CD4-positive, alpha-beta T cell (primary cell): Measurements from ENCODE around the gene TNIK. TPM values are rescaled to one million over a fixed set of nuclear protein-coding genes. Genes with fewer than 3 reads are reported as not detected.

Experiments
- ATAC-seq: fragments of 200-7000 bp; cut with Tn5 transposase; one replicate; pipeline ENCODE4 v1.10.0; 2022; ENCODE audit warnings: mild to moderate bottlenecking; ENCODE audit not compliant: poor library complexity
- CTCF ChIA-PET: fragments of 350-600 bp; sonication (Branson Sonifier 250); formaldehyde crosslinking; loops from one replicate; lab custom pipeline; 2021; ENCODE audit warnings: antibody characterized with exemption, inconsistent platforms; lab: Charles Lee
- POLR2A ChIA-PET: fragments of 350-600 bp; sonication (Branson Sonifier 250); formaldehyde crosslinking; loops from one replicate; lab custom pipeline; 2021; ENCODE audit warnings: antibody characterized with exemption, inconsistent platforms; lab: Charles Lee
- DNase-seq, 14 experiments: peaks; one replicate each; pipeline ENCODE4 v3.0.0-alpha.2; 2013 to 2020; ENCODE audit warnings: mixed read lengths in 2 of 14
- H3K27ac ChIP-seq, 2 donors: one replicate each; pipeline versions ENCODE4 v1.5.1 to v1.7.0; 2013; ENCODE audit warnings: low read length in 2 of 2, low read depth in 1 of 2, mild to moderate bottlenecking in 1 of 2
- H3K27me3 ChIP-seq, 2 experiments: 1 replicate in 1 of 2; 2 replicates in 1 of 2; pipeline versions ENCODE4 v1.6.1 to v1.7.0; 2013; ENCODE audit warnings: low read length in 2 of 2, control low read depth in 1 of 2, mild to moderate bottlenecking in 1 of 2, moderate library complexity in 1 of 2; ENCODE audit not compliant: insufficient read depth in 2 of 2, control insufficient read depth in 1 of 2
- H3K36me3 ChIP-seq: one replicate; pipeline ENCODE4 v1.6.1; 2013; ENCODE audit warnings: low read length, control low read depth; ENCODE audit not compliant: insufficient read depth
- H3K4me1 ChIP-seq: one replicate; pipeline ENCODE4 v1.6.1; 2013; ENCODE audit warnings: low read length, control low read depth; ENCODE audit not compliant: insufficient read depth
- H3K4me3 ChIP-seq: one replicate; pipeline ENCODE4 v1.5.1; 2013; ENCODE audit warnings: mild to moderate bottlenecking, low read length, moderate library complexity
- H3K9me3 ChIP-seq, 2 experiments: 1 replicate in 1 of 2; 2 replicates in 1 of 2; pipeline versions ENCODE4 v1.6.1 to v1.7.0; 2013; ENCODE audit warnings: low read length in 2 of 2, mild to moderate bottlenecking in 2 of 2, control low read depth in 1 of 2, moderate library complexity in 1 of 2; ENCODE audit not compliant: control insufficient read depth in 1 of 2, insufficient read depth in 1 of 2
- H3K27ac Mint-ChIP-seq: one replicate; pipeline ENCODE4 v1.8.0; 2020; ENCODE audit warnings: mixed read lengths
- H3K27me3 Mint-ChIP-seq: one replicate; pipeline ENCODE4 v1.8.0; 2021; ENCODE audit warnings: mixed read lengths
- H3K36me3 Mint-ChIP-seq: one replicate; pipeline ENCODE4 v1.8.0; 2021; ENCODE audit warnings: low read depth, mixed read lengths
- H3K4me1 Mint-ChIP-seq: one replicate; pipeline ENCODE4 v1.8.0; 2021; ENCODE audit warnings: low read depth, mixed read lengths
- H3K4me3 Mint-ChIP-seq: one replicate; pipeline ENCODE4 v1.8.0; 2020; ENCODE audit warnings: mild to moderate bottlenecking, mixed read lengths
- H3K9me3 Mint-ChIP-seq: one replicate; pipeline ENCODE4 v1.8.0; 2020; ENCODE audit warnings: mixed read lengths
- intact Hi-C, 2 experiments: fragments of 100-400 bp; cut with DNase I in 1 of 2; cut with micrococcal nuclease in 1 of 2; formaldehyde crosslinking; loops; one replicate each; pipeline versions ENCODE4 v1.15.1 to v1.9.0; 2023 to 2025; cut with DNase I, micrococcal nuclease
- total RNA-seq, 174 experiments: library from RNA in 2 of 174; stranded (reverse) in 2 of 174; gene quantifications; one replicate each; pipeline ENCODE4 v1.2.3 and lab custom pipeline; 2021 to 2026
- TF ChIP-seq, protein P1 (sequence below): fragments of 200-600 bp; IDR thresholded peaks from one replicate; pipeline ENCODE4 v1.8.0; 2022; ENCODE audit warnings: antibody characterized with exemption, mild to moderate bottlenecking

Gene TNIK
- total RNA-seq, 2 experiments from 2014 or later, result 71.0 to 78.3 TPM

- no peak overlapping the region for H3K4me3 ChIP-seq
- H3K4me3 Mint-ChIP-seq, result no peak overlapping the region
- peaks cover 6% of the 10 kb centered on the region for H3K4me1 ChIP-seq
- TF ChIP-seq, protein P1, sequence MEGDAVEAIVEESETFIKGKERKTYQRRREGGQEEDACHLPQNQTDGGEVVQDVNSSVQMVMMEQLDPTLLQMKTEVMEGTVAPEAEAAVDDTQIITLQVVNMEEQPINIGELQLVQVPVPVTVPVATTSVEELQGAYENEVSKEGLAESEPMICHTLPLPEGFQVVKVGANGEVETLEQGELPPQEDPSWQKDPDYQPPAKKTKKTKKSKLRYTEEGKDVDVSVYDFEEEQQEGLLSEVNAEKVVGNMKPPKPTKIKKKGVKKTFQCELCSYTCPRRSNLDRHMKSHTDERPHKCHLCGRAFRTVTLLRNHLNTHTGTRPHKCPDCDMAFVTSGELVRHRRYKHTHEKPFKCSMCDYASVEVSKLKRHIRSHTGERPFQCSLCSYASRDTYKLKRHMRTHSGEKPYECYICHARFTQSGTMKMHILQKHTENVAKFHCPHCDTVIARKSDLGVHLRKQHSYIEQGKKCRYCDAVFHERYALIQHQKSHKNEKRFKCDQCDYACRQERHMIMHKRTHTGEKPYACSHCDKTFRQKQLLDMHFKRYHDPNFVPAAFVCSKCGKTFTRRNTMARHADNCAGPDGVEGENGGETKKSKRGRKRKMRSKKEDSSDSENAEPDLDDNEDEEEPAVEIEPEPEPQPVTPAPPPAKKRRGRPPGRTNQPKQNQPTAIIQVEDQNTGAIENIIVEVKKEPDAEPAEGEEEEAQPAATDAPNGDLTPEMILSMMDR, result no peak
- H3K4me1 Mint-ChIP-seq, result peaks cover 99% of the 10 kb centered on the region
- CTCF ChIA-PET, result no interaction called here
- no peaks in the 10 kb centered on the region for H3K9me3 ChIP-seq
- no peak for DNase-seq
- no peaks in the 10 kb centered on the region for H3K36me3 Mint-ChIP-seq
- no peaks in the 10 kb centered on the region for H3K36me3 ChIP-seq
- intact Hi-C loops, result no loop called here
- no peak overlapping the region for H3K27ac Mint-ChIP-seq
- no peaks in the 10 kb centered on the region for H3K9me3 Mint-ChIP-seq
- H3K27me3 Mint-ChIP-seq, result no peaks in the 10 kb centered on the region
- no peak for ATAC-seq
- H3K27me3 ChIP-seq, result no peaks in the 10 kb centered on the region
- POLR2A ChIA-PET, result no interaction called here
- no peak overlapping the region for H3K27ac ChIP-seq
These were observed 101.4 kb downstream of the TNIK start for GRCh38 chr3:171358881-171359198.

GRCh38 chr3:171358181-171358880 is 101.9 kb downstream of the TNIK start:
- Histone ChIP-seq H3K4me1 (peaks cover 6% of the 10 kb centered on the region), H3K36me3 (no peaks in the 10 kb centered on the region), H3K27me3 (no peaks in the 10 kb centered on the region), H3K9me3 (no peaks in the 10 kb centered on the region), H3K4me3 (no peak overlapping the region), H3K27ac (no peak overlapping the region)
- Mint-ChIP-seq H3K4me1 (peaks cover 99% of the 10 kb centered on the region), H3K27me3 (no peaks in the 10 kb centered on the region), H3K36me3 (no peaks in the 10 kb centered on the region), H3K27ac (no peak overlapping the region), H3K9me3 (no peaks in the 10 kb centered on the region), H3K4me3 (no peak overlapping the region)
- TF ChIP-seq, protein P1, result no peak
- ChIA-PET CTCF (no interaction called here), POLR2A (no interaction called here)
- no peak for ATAC-seq
- no peak for DNase-seq
- intact Hi-C loops, result no loop called here

DNA sequence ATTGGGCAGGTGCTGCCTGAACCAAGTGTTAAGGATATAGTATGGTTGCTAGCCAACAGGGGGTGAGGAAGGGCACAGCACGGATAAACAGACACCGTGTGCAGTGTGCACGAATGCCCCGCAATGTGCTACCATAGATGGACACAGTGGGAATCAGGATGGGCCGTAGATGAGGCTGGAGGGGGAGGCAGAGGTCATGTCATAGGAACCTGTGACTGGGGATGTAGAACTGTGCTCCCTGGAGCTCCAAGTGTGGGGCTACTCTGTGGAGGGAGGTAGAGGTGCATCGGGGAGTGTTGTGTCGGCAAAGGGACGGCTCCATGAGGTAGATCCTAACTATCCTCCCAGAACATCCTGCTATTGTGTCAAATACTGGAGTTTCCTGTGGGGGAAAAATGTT is 102.5 kb downstream of the TNIK start:
- H3K4me3 Mint-ChIP-seq, result no peak overlapping the region
- peaks cover 99% of the 10 kb centered on the region for H3K4me1 Mint-ChIP-seq
- peaks cover 6% of the 10 kb centered on the region for H3K4me1 ChIP-seq
- DNase-seq, result no peak
- no peaks in the 10 kb centered on the region for H3K36me3 ChIP-seq
- no peak overlapping the region for H3K27ac Mint-ChIP-seq
- TF ChIP-seq, protein P1, result no peak
- H3K36me3 Mint-ChIP-seq, result no peaks in the 10 kb centered on the region
- no peak overlapping the region for H3K4me3 ChIP-seq
- H3K27me3 Mint-ChIP-seq, result no peaks in the 10 kb centered on the region
- H3K27ac ChIP-seq, result no peak overlapping the region
- POLR2A ChIA-PET, result no interaction called here
- CTCF ChIA-PET, result no interaction called here
- H3K9me3 ChIP-seq, result no peaks in the 10 kb centered on the region
- H3K9me3 Mint-ChIP-seq, result no peaks in the 10 kb centered on the region
- H3K27me3 ChIP-seq, result no peaks in the 10 kb centered on the region
- intact Hi-C loops, result no loop called here
- ATAC-seq, result no peak
